Choroid plexus epithelial cell (primary cell): ENCODE results near the gene COQ8B.

Source experiments
- DNase-seq: peaks from one replicate; pipeline ENCODE4 v3.0.0-alpha.2; 2010; ENCODE audit warnings: low read depth
- H3K4me3 ChIP-seq: 2 replicates; pipeline ENCODE4 v1.5.1; 2011; ENCODE audit warnings: low read depth, mild to moderate bottlenecking, control low read depth, low read length, moderate library complexity
- CTCF ChIP-seq: conservative IDR thresholded peaks from 2 replicates; pipeline ENCODE4 v1.5.1; 2011; ENCODE audit warnings: low read depth, mild to moderate bottlenecking, control low read depth, inconsistent platforms, low read length, moderate library complexity

COQ8B gene

GRCh38 chr19:40701758-40702157 is 14.9 kb downstream of the COQ8B start:
- DNase-seq, result no peak
- TF ChIP-seq CTCF, result no peak
- H3K4me3 ChIP-seq, result no peak overlapping the region

DNA sequence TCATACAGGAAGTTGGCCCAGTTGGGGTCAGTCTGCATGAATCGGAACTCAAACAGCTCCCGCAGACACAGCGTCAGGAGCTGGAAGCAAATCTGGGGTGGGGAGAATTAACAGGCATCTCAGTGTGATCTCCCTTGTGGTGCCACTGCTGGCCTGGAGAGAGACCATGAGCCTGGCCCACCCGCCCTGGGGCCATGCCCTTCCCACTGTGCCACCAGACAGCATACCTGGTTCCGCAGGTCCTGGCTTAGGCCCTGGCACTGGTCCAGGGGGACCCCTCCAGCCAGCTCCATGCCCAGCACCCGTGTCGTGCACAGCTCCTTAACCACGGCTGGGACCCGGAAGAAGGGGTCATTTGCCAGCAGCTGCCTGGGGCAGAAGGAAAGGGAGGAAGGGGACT is 16.6 kb downstream of the COQ8B start:
- no peak for DNase-seq
- H3K4me3 ChIP-seq, result no peak overlapping the region
- TF ChIP-seq CTCF, result no peak

DNA sequence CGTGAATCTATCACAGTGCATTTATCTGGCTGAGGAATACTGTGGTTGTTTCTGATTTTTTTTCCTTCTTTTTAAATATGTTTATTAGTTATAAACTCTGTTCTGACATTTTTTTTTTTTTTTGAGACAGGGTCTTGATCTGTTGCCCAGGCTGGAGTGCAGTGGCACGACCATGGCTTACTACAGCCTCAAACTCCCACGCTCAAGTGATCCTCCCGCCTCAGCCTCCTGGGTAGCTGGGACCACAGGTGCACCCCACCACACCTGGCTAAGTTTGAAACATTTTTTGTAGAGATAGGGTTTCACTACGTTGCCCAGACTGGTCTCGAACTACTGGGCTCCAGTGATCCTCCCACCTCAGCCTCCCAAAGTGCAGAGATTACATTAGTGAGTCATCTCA is 19.7 kb downstream of the COQ8B start:
- no peak for TF ChIP-seq CTCF
- no peak for DNase-seq
- no peak overlapping the region for H3K4me3 ChIP-seq

DNA sequence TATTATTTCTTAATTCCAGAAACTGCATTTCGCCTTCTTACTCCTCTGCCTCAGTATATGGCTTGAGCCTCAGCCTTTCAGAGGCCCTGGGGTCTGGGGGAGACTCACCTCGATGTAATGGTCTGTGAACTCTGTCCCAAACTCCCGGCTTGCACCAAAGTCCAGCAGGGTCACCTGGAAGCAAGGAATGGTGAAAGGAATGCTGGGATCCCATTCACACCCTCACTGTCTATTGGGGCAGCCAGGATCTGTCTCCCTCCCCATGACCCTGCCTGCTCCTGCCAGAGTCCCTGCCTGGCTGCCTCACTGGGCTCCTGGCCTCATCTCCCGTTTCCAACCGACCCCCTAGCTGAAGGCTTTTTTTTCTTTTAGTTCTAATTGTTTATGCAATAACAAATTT is 20.8 kb downstream of the COQ8B start:
- H3K4me3 ChIP-seq, result no peak overlapping the region
- no peak for TF ChIP-seq CTCF
- no peak for DNase-seq

GRCh38 chr19:40693896-40694295 is 22.8 kb downstream of the COQ8B start:
- DNase-seq, result no peak
- no peak overlapping the region for H3K4me3 ChIP-seq
- TF ChIP-seq CTCF, result no peak

GRCh38 chr19:40693150-40693788 is 23.4 kb downstream of the COQ8B start:
- no peak for TF ChIP-seq CTCF
- DNase-seq, result no peak

GRCh38 chr19:40692212-40692551 is 24.5 kb downstream of the COQ8B start:
- TF ChIP-seq CTCF, result no peak
- no peak overlapping the region for H3K4me3 ChIP-seq
- no peak for DNase-seq

More at GRCh38 chr19:40693150-40693788, 23.4 kb downstream of the COQ8B start:
- no peak overlapping the region for H3K4me3 ChIP-seq
